ENCODE measurements around the gene TMC7.

The TMC7 gene

GRCh38 chr16:19106625-19107020 is 122.9 kb downstream of the TMC7 start:
- H4K20me1 ChIP-seq (ENCODE audit: low read depth, low read length), result no peaks in the 10 kb centered on the region
- H3F3A ChIP-seq (ENCODE audit: insufficient read depth), result no peaks in the 10 kb centered on the region
- H3K4me2 ChIP-seq (ENCODE audit: low read depth, low read length, poor library complexity, severe bottlenecking), result no peak overlapping the region
- H3K9me2 ChIP-seq (replicated peaks; ENCODE audit: insufficient read depth, low read length), result no peaks in the 10 kb centered on the region
- H3K36me3 ChIP-seq (ENCODE audit: low read length), result no peaks in the 10 kb centered on the region
- no peaks in the 10 kb centered on the region for H3K27me3 ChIP-seq (ENCODE audit: low read length)
- no peaks in the 10 kb centered on the region for H3K79me2 ChIP-seq (ENCODE audit: insufficient read depth, low read length)
- H2AFZ ChIP-seq (ENCODE audit: low read depth, low read length, severe bottlenecking), result no peak overlapping the region
- no peak for TF ChIP-seq EZH2phosphoT487 (conservative IDR thresholded peaks at IDR 0.05; ENCODE audit: low read length)
- TF ChIP-seq CTCF (IDR thresholded peaks at IDR 0.05; ENCODE audit: insufficient read depth, low read length, poor library complexity, severe bottlenecking), result no peak
- H3K4me3 ChIP-seq (ENCODE audit: insufficient read depth, low read length, poor library complexity, severe bottlenecking), result no peak overlapping the region
- no peaks in the 10 kb centered on the region for H3K9me3 ChIP-seq (ENCODE audit: insufficient read depth, low read length)
- H3K9ac ChIP-seq (ENCODE audit: low read length), result no peak overlapping the region
- H3K27ac ChIP-seq (ENCODE audit: low read depth, low read length), result no peak overlapping the region

- Histone ChIP-seq H3K79me2 (ENCODE audit: insufficient read depth, low read length) (no peaks in the 10 kb centered on the region), H3K27ac (ENCODE audit: low read depth, low read length) (no peak overlapping the region), H3K4me3 (ENCODE audit: insufficient read depth, low read length, poor library complexity, severe bottlenecking) (no peak overlapping the region), H3F3A (ENCODE audit: insufficient read depth) (no peaks in the 10 kb centered on the region), H3K36me3 (ENCODE audit: low read length) (no peaks in the 10 kb centered on the region), H4K20me1 (ENCODE audit: low read depth, low read length) (no peaks in the 10 kb centered on the region), H3K27me3 (ENCODE audit: low read length) (no peaks in the 10 kb centered on the region), H3K4me2 (ENCODE audit: low read depth, low read length, poor library complexity, severe bottlenecking) (no peak overlapping the region), H2AFZ (ENCODE audit: low read depth, low read length, severe bottlenecking) (no peak overlapping the region), H3K9me2 (replicated peaks; ENCODE audit: insufficient read depth, low read length) (no peaks in the 10 kb centered on the region), H3K9me3 (ENCODE audit: insufficient read depth, low read length) (no peaks in the 10 kb centered on the region), H3K9ac (ENCODE audit: low read length) (no peak overlapping the region)
- TF ChIP-seq CTCF (IDR thresholded peaks at IDR 0.05; ENCODE audit: insufficient read depth, low read length, poor library complexity, severe bottlenecking), result no peak
- no peak for TF ChIP-seq EZH2phosphoT487 (conservative IDR thresholded peaks at IDR 0.05; ENCODE audit: low read length)
Observed at GRCh38 chr16:19108409-19109287, 124.9 kb downstream of the TMC7 start.

- Histone ChIP-seq H3K27me3 (ENCODE audit: low read length) (no peaks in the 10 kb centered on the region), H3K79me2 (ENCODE audit: insufficient read depth, low read length) (no peaks in the 10 kb centered on the region), H3K4me2 (ENCODE audit: low read depth, low read length, poor library complexity, severe bottlenecking) (no peak overlapping the region), H2AFZ (ENCODE audit: low read depth, low read length, severe bottlenecking) (no peak overlapping the region), H3K4me3 (ENCODE audit: insufficient read depth, low read length, poor library complexity, severe bottlenecking) (no peak overlapping the region), H3K27ac (ENCODE audit: low read depth, low read length) (no peak overlapping the region), H3K9me2 (replicated peaks; ENCODE audit: insufficient read depth, low read length) (no peaks in the 10 kb centered on the region), H3K36me3 (ENCODE audit: low read length) (no peaks in the 10 kb centered on the region), H3F3A (ENCODE audit: insufficient read depth) (no peaks in the 10 kb centered on the region), H3K9ac (ENCODE audit: low read length) (no peak overlapping the region), H3K9me3 (ENCODE audit: insufficient read depth, low read length) (no peaks in the 10 kb centered on the region), H4K20me1 (ENCODE audit: low read depth, low read length) (no peaks in the 10 kb centered on the region)
- no peak for TF ChIP-seq EZH2phosphoT487 (conservative IDR thresholded peaks at IDR 0.05; ENCODE audit: low read length)
- TF ChIP-seq CTCF (IDR thresholded peaks at IDR 0.05; ENCODE audit: insufficient read depth, low read length, poor library complexity, severe bottlenecking), result no peak
Observed at GRCh38 chr16:19109288-19109664, 125.5 kb downstream of the TMC7 start.

All from SU-DHL-6 (cell line).